Prostate gland (tissue), 2 donors: ENCODE measurements around the gene CABP7.

Experiments
- CTCF ChIP-seq, 4 experiments: fragments of 200-600 bp in 2 of 4; fragments of 450-650 bp in 2 of 4; sonication (generic) in 2 of 4; IDR thresholded peaks; 1 replicate in 3 of 4; 2 replicates in 1 of 4; pipeline ENCODE4 v1.5.1; 2016 to 2019; ENCODE audit warnings: antibody characterized with exemption in 4 of 4, mild to moderate bottlenecking in 2 of 4, moderate library complexity in 2 of 4
- POLR2A ChIP-seq: fragments of 450-650 bp; IDR thresholded peaks from one replicate; pipeline ENCODE4 v1.6.1; 2016; ENCODE audit warnings: antibody characterized with exemption, mild to moderate bottlenecking

- TF ChIP-seq CTCF (IDR thresholded peaks at IDR 0.05): no peak
- no peak for TF ChIP-seq POLR2A
Observed at GRCh38 chr22:29780748-29781676, 61.2 kb downstream of the CABP7 start.
